Transverse colon (tissue), 4 donors: ENCODE measurements around the gene MEGF11. TPM values are rescaled to one million over a fixed set of nuclear protein-coding genes. Genes with fewer than 3 reads are reported as not detected.

Experiments used
- DNase-seq: peaks from one replicate; pipeline ENCODE4 v3.0.0-alpha.2; 2019
- H3K27ac ChIP-seq, 4 donors: fragments of 200-600 bp; sonication (generic); 2 replicates each; pipeline ENCODE4 v1.5.1; 2016 to 2018; ENCODE audit warnings: inconsistent platforms in 4 of 4
- H3K27me3 ChIP-seq: fragments of 200-600 bp; sonication (generic); 2 replicates; pipeline ENCODE4 v1.5.1; 2017; ENCODE audit warnings: inconsistent platforms
- H3K36me3 ChIP-seq, 4 donors: fragments of 200-600 bp; sonication (generic); 2 replicates each; pipeline ENCODE4 v1.5.1; 2017 to 2019; ENCODE audit warnings: inconsistent platforms in 4 of 4
- H3K4me1 ChIP-seq, 4 donors: fragments of 200-600 bp; sonication (generic); 2 replicates each; pipeline ENCODE4 v1.5.1; 2017 to 2020; ENCODE audit warnings: inconsistent platforms in 4 of 4
- H3K4me3 ChIP-seq, 4 donors: fragments of 200-600 bp; sonication (generic); 1 replicate in 1 of 4; 2 replicates in 3 of 4; pipeline versions ENCODE4 v1.5.1 to v1.6.1; 2017 to 2019; ENCODE audit warnings: inconsistent platforms in 4 of 4
- H3K9me3 ChIP-seq, 2 donors: fragments of 200-600 bp; sonication (generic); 2 replicates each; pipeline ENCODE4 v1.5.1; 2017 to 2019; ENCODE audit warnings: inconsistent platforms in 2 of 2
- EP300 ChIP-seq: sonication (generic); formaldehyde crosslinking; IDR thresholded peaks from one replicate; pipeline ENCODE4 v1.6.1; 2017; ENCODE audit warnings: antibody characterized with exemption, low read depth
- POLR2A ChIP-seq: fragments of 450-650 bp; IDR thresholded peaks from one replicate; pipeline ENCODE4 v1.6.1; 2016; ENCODE audit warnings: antibody characterized with exemption, mild to moderate bottlenecking, moderate library complexity
- POLR2AphosphoS5 ChIP-seq, 3 donors: sonication (generic); formaldehyde crosslinking; IDR thresholded peaks; one replicate each; pipeline ENCODE4 v1.6.1; 2016; ENCODE audit warnings: antibody characterized with exemption in 3 of 3
- WGBS, 2 donors: methylation state at CpG; one replicate each; pipeline ENCODE4 v1.1.5; 2018; ENCODE audit warnings: low coverage in 1 of 2; 5-methylcytosine and 5-hydroxymethylcytosine counted together
- in situ Hi-C, 4 donors: fragments of 200-750 bp; cut with MboI; loops; one replicate each; pipeline versions ENCODE4 v1.15.0 to v1.15.1; 2017; ENCODE audit warnings: low sequenced_read_pairs in 3 of 4, low pct_ligation_motif_present in 1 of 4, low pct_unique_long_range_greater_than_20kb in 1 of 4
- intact Hi-C: fragments of 100-400 bp; cut with DNase I; formaldehyde crosslinking; loops from one replicate; pipeline ENCODE4 v1.15.1; 2023; ENCODE audit warnings: low total_unique reads
- total RNA-seq, 4 donors: library from RNA; depleted of rRNA; stranded (reverse); fragments of >200 nt; gene quantifications; one replicate each; pipeline ENCODE4 v1.1.0, GENCODE V29; 2016
- TF ChIP-seq, protein P1 (sequence below), 5 experiments: fragments of 200-600 bp in 3 of 5; fragments of 450-650 bp in 2 of 5; sonication (generic) in 3 of 5; IDR thresholded peaks; 1 replicate in 2 of 5; 2 replicates in 3 of 5; pipeline ENCODE4 v1.5.1; 2016 to 2017; ENCODE audit warnings: antibody characterized with exemption in 5 of 5, inconsistent platforms in 3 of 5, mild to moderate bottlenecking in 2 of 5, moderate library complexity in 1 of 5

MEGF11 gene
- total RNA-seq, 4 donors from 2014 or later, result 0.16 TPM; not detected in 3

DNA sequence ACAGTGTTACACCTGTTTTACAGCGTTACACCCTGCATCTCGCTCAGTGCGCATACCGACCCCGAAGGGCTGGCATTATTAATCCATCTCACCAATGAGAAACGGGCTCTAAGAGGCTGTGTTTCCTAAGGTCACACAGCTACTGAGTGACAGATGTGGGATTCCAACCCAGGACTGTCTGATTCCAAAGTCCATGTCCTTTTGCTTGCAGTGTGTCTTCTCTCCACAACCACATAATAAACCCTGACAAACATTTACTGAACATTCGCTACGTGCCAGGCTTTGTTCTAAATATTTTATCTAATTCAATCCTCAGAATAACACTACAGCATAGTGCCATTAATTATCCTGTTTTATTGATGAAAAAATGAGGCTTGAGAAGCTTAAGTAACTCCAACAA, 305.2 kb downstream of the MEGF11 start:
- no peak for DNase-seq
- Histone ChIP-seq H3K27ac (no peak overlapping the region), H3K4me3 (no peak overlapping the region), H3K27me3 (no peaks in the 10 kb centered on the region), H3K36me3 (no peaks in the 10 kb centered on the region), H3K4me1 (no peaks in the 10 kb centered on the region), H3K9me3 (no peaks in the 10 kb centered on the region)
- 52 to 71% methylated on average over 5 to 8 of the region's 8 CpGs for WGBS, 2 donors
- intact Hi-C loops (no loop called here), in situ Hi-C loops (no loop called here)
- TF ChIP-seq POLR2AphosphoS5 (IDR thresholded peaks at IDR 0.05), result no peak
- no peak for TF ChIP-seq EP300
- TF ChIP-seq POLR2A, result no peak
- TF ChIP-seq, protein P1, sequence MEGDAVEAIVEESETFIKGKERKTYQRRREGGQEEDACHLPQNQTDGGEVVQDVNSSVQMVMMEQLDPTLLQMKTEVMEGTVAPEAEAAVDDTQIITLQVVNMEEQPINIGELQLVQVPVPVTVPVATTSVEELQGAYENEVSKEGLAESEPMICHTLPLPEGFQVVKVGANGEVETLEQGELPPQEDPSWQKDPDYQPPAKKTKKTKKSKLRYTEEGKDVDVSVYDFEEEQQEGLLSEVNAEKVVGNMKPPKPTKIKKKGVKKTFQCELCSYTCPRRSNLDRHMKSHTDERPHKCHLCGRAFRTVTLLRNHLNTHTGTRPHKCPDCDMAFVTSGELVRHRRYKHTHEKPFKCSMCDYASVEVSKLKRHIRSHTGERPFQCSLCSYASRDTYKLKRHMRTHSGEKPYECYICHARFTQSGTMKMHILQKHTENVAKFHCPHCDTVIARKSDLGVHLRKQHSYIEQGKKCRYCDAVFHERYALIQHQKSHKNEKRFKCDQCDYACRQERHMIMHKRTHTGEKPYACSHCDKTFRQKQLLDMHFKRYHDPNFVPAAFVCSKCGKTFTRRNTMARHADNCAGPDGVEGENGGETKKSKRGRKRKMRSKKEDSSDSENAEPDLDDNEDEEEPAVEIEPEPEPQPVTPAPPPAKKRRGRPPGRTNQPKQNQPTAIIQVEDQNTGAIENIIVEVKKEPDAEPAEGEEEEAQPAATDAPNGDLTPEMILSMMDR (IDR thresholded peaks at IDR 0.05), result no peak

DNA sequence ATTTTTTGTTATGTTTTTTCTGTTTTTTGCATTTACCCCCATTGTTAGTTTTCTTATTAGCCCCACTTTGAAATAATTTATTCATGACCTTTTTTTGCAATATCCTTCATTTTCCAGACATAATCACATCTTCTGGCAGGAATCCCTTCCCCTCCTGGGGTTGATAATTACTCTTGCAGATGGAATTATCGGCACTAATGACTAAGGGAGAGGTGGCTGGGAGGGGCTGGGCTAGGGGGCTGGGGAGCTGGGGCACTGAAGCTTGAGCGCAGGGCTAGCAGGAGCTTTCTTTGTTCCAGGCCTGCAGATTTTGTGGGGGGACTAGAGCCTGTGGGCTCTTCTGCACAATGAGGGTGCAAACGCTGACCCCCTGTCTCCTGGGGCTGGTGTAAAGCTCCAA, 306.5 kb downstream of the MEGF11 start:
- H3K36me3 ChIP-seq, result no peaks in the 10 kb centered on the region
- H3K4me1 ChIP-seq, result no peaks in the 10 kb centered on the region
- H3K4me3 ChIP-seq, result no peak overlapping the region
- in situ Hi-C loops, result no loop called here
- no peak for DNase-seq
- H3K27me3 ChIP-seq, result no peaks in the 10 kb centered on the region
- no peak overlapping the region for H3K27ac ChIP-seq
- intact Hi-C loops, result no loop called here
- H3K9me3 ChIP-seq, result no peaks in the 10 kb centered on the region
- no peak for TF ChIP-seq EP300
- no peak for TF ChIP-seq POLR2AphosphoS5 (IDR thresholded peaks at IDR 0.05)
- TF ChIP-seq, protein P1 (IDR thresholded peaks at IDR 0.05), result no peak
- TF ChIP-seq POLR2A, result no peak
- WGBS, 2 donors, result 86 to 100% methylated on average over 1 to 3 of the region's 3 CpGs

- no peak for TF ChIP-seq EP300
- TF ChIP-seq, protein P1 (IDR thresholded peaks at IDR 0.05), result no peak
- no peak for TF ChIP-seq POLR2A
- TF ChIP-seq POLR2AphosphoS5 (IDR thresholded peaks at IDR 0.05), result no peak
- Histone ChIP-seq H3K4me3 (no peak overlapping the region), H3K27me3 (no peaks in the 10 kb centered on the region), H3K9me3 (no peaks in the 10 kb centered on the region), H3K27ac (no peak overlapping the region), H3K4me1 (no peaks in the 10 kb centered on the region), H3K36me3 (no peaks in the 10 kb centered on the region)
- 87% methylated on average over 6 of the region's 6 CpGs; no CpG with 5 or more reads in 1 of the 2 donors for WGBS, 2 donors
- intact Hi-C loops, result no loop called here
- in situ Hi-C loops, result no loop called here
- DNase-seq, result no peak
Measured at GRCh38 chr15:65945616-65946015, 307.9 kb downstream of the MEGF11 start.

- H3K9me3 ChIP-seq, result no peaks in the 10 kb centered on the region
- TF ChIP-seq, protein P1 (IDR thresholded peaks at IDR 0.05), result no peak
- no peak for TF ChIP-seq POLR2A
- no peak for TF ChIP-seq EP300
- TF ChIP-seq POLR2AphosphoS5 (IDR thresholded peaks at IDR 0.05), result no peak
- intact Hi-C loops, result no loop called here
- H3K36me3 ChIP-seq, result no peaks in the 10 kb centered on the region
- H3K4me3 ChIP-seq, result no peak overlapping the region
- H3K4me1 ChIP-seq, result no peaks in the 10 kb centered on the region
- in situ Hi-C loops, result no loop called here
- DNase-seq, result no peak
- no peak overlapping the region for H3K27ac ChIP-seq
- WGBS, 2 donors, result 62 to 77% methylated on average over 2 to 3 of the region's 3 CpGs
- no peaks in the 10 kb centered on the region for H3K27me3 ChIP-seq
Measured at GRCh38 chr15:65944404-65944803, 309.1 kb downstream of the MEGF11 start.
